HCT116 (cell line): ENCODE measurements around the gene SUSD3.

ENCODE experiments used
- CEBPB ChIP-seq: IDR thresholded peaks from 2 replicates; pipeline ENCODE4 v1.6.1; 2012; ENCODE audit warnings: low read depth
- CTCF ChIP-seq, 3 experiments: fragments of 200-600 bp in 1 of 3; sonication (generic) in 1 of 3; IDR thresholded peaks in 2 of 3; conservative IDR thresholded peaks in 1 of 3; 2 replicates each; pipeline ENCODE4 v1.5.1; 2012 to 2017; ENCODE audit warnings: low read depth in 2 of 3, low read length in 2 of 3, antibody characterized with exemption in 1 of 3, borderline replicate concordance in 1 of 3, control low read depth in 1 of 3, mild to moderate bottlenecking in 1 of 3, mixed read lengths in 1 of 3, mixed run types in 1 of 3, moderate library complexity in 1 of 3; ENCODE audit not compliant: insufficient read depth in 1 of 3
- EZH2 ChIP-seq: fragments of 200-600 bp; sonication (generic); IDR thresholded peaks from 2 replicates; pipeline ENCODE4 v1.6.1; 2017; ENCODE audit warnings: antibody characterized with exemption, mixed run types
- EZH2phosphoT487 ChIP-seq: fragments of 200-600 bp; IDR thresholded peaks from 2 replicates; pipeline ENCODE4 v1.6.1; 2018; ENCODE audit warnings: antibody characterized with exemption, borderline replicate concordance
- POLR2A ChIP-seq: IDR thresholded peaks from 2 replicates; pipeline ENCODE4 v1.7.0; 2011; ENCODE audit warnings: borderline replicate concordance; ENCODE audit not compliant: insufficient read depth, insufficient read length; ENCODE audit errors: extremely low read depth
- RAD21 ChIP-seq: IDR thresholded peaks from 2 replicates; pipeline ENCODE4 v1.6.1; 2012; ENCODE audit warnings: low read depth, mild to moderate bottlenecking
- YY1 ChIP-seq: IDR thresholded peaks from 2 replicates; pipeline ENCODE4 v1.6.1; 2011; ENCODE audit warnings: low read length, low read depth, moderate library complexity, mild to moderate bottlenecking; ENCODE audit not compliant: insufficient replicate concordance; ENCODE audit errors: extremely low read depth
- ZNF274 ChIP-seq: fragments of 200-500 bp; sonication (Bioruptor generic); IDR thresholded peaks from 2 replicates; pipeline ENCODE4 v1.6.1; 2014; ENCODE audit warnings: mild to moderate bottlenecking, low read depth, low read length, inconsistent platforms

- no peak for TF ChIP-seq CTCF (IDR thresholded peaks at IDR 0.05 in 2 of 3, conservative IDR thresholded peaks at IDR 0.05 in 1 of 3; ENCODE audit: borderline replicate concordance in 1 of 3, insufficient read depth in 1 of 3, low read depth in 2 of 3, low read length in 2 of 3)
- TF ChIP-seq ZNF274, result no peak
- TF ChIP-seq YY1, result no peak
- TF ChIP-seq EZH2, result no peak
- TF ChIP-seq POLR2A, result no peak
- no peak for TF ChIP-seq EZH2phosphoT487
- TF ChIP-seq RAD21, result no peak
- no peak for TF ChIP-seq CEBPB
These were observed 13.9 kb downstream of the SUSD3 start for GRCh38 chr9:93072383-93072795.
